HFF-Myc (cell line): Measurements from ENCODE around the gene ANTXRL.
"Not testable (repeated sequence)": the region's sequence is repeated elsewhere in the genome, so short reads cannot be mapped to it uniquely, and the experiment has no call there.

Source experiments
- DNase-seq: peaks from one replicate; pipeline ENCODE4 v3.0.0-alpha.2; 2011; ENCODE audit warnings: low read depth; ENCODE audit errors: extremely low read depth
- H3K4me3 ChIP-seq: replicated peaks from 2 replicates; pipeline ENCODE4 v1.5.1; 2011; ENCODE audit warnings: low read depth, mild to moderate bottlenecking, control low read depth, low read length
- CTCF ChIP-seq: IDR thresholded peaks from 2 replicates; pipeline ENCODE4 v1.5.1; 2012; ENCODE audit warnings: mild to moderate bottlenecking, low read depth, low read length, control low read depth; ENCODE audit errors: missing control alignments

ANTXRL gene

GRCh38 chr10:46301056-46301645 is 14.4 kb downstream of the ANTXRL start:
- DNase-seq: no peak
- H3K4me3 ChIP-seq: no peak overlapping the region
- no peak for TF ChIP-seq CTCF

GRCh38 chr10:46301721-46302479 is 15.1 kb downstream of the ANTXRL start:
- TF ChIP-seq CTCF: no peak
- DNase-seq: no peak
- no peak overlapping the region for H3K4me3 ChIP-seq

GRCh38 chr10:46302765-46303352 is 16.1 kb downstream of the ANTXRL start:
- DNase-seq, H3K4me3 ChIP-seq: not testable (repeated sequence)

- no peak overlapping the region for H3K4me3 ChIP-seq
- DNase-seq: no peak
- no peak for TF ChIP-seq CTCF
Measured at GRCh38 chr10:46304062-46304461, 17.3 kb downstream of the ANTXRL start.

GRCh38 chr10:46304671-46305070 is 17.9 kb downstream of the ANTXRL start:
- DNase-seq: not testable (repeated sequence)

GRCh38 chr10:46305079-46305818 is 18.5 kb downstream of the ANTXRL start:
- DNase-seq: no peak
- no peak for TF ChIP-seq CTCF
- H3K4me3 ChIP-seq: no peak overlapping the region

More at GRCh38 chr10:46304671-46305070, 17.9 kb downstream of the ANTXRL start:
- H3K4me3 ChIP-seq: not testable (repeated sequence)

- DNase-seq: no peak
- no peak overlapping the region for H3K4me3 ChIP-seq
- no peak for TF ChIP-seq CTCF
Measured at GRCh38 chr10:46305986-46306385, 19.2 kb downstream of the ANTXRL start.
